IPS DF 6.9 (cell line): ENCODE data around the gene CAMTA1.

Experiments used
- DNase-seq: peaks from one replicate; pipeline ENCODE4 v3.0.0-alpha.2; 2013; ENCODE audit warnings: low read depth, low spot score
- H3K27ac ChIP-seq: one replicate; pipeline ENCODE4 v1.5.1; 2013; ENCODE audit warnings: low read length, control low read depth
- H3K27me3 ChIP-seq: 2 replicates; pipeline ENCODE4 v1.6.1; 2013; ENCODE audit warnings: mild to moderate bottlenecking, low read length; ENCODE audit not compliant: control insufficient read depth, insufficient read depth
- H3K36me3 ChIP-seq: 2 replicates; pipeline ENCODE4 v1.6.1; 2013; ENCODE audit warnings: low read length; ENCODE audit not compliant: control insufficient read depth, insufficient read depth
- H3K4me1 ChIP-seq: 2 replicates; pipeline ENCODE4 v1.6.1; 2013; ENCODE audit warnings: low read length; ENCODE audit not compliant: control insufficient read depth, insufficient read depth
- H3K4me3 ChIP-seq: 2 replicates; pipeline ENCODE4 v1.5.1; 2013; ENCODE audit warnings: mild to moderate bottlenecking, low read length
- H3K9me3 ChIP-seq: 2 replicates; pipeline ENCODE4 v1.6.1; 2013; ENCODE audit warnings: low read length, inconsistent platforms; ENCODE audit not compliant: control insufficient read depth, insufficient read depth
- WGBS: extraction: QIAGEN DNeasy Blood & Tissue Kit; methylation state at CpG from one replicate; pipeline ENCODE4 v1.1.7; 2013; ENCODE audit warnings: mixed read lengths, missing lambda C conversion rate; ENCODE audit not compliant: insufficient read length, insufficient coverage; 5-methylcytosine and 5-hydroxymethylcytosine counted together

Gene CAMTA1

DNA sequence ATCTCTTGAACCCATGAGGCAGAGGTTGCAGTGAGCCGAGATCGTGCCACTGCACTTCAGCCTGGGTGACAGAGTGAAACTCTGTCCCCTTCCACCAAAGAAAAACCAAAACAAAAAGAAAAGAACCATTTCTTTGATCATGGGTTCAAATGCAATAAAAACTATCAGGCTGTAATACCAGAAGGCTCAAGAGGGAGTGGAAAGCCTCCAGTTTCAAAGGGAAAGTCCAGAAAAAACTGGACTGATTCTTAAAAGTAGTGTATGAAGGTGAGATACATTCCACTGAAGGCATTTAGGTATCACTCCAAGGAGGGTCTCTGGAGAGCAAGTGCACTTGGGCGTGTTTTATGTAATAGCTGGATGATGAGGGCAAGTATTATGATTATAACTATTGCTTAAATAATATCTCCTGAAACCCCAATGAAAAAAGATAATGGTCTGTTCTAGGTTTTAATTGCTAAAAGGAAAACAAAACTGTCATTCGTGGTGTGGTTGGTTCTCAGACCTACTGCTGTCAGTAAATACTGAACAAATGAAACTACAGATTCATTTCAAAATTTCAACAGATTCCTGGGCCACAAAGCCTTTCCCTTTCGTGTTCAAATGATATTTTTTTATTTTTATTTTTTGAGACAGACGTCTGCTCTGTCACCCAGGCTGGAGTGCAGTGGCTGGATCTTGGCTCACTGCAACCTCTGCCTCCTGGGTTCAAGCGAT is 6.0 kb upstream of the CAMTA1 start:
- no peak for DNase-seq
- Histone ChIP-seq H3K36me3 (no peaks in the 10 kb centered on the region), H3K4me3 (no peak overlapping the region), H3K27me3 (no peaks in the 10 kb centered on the region), H3K4me1 (no peaks in the 10 kb centered on the region), H3K27ac (no peak overlapping the region), H3K9me3 (no peaks in the 10 kb centered on the region)
- WGBS: no CpG with 5 or more reads among the region's 7 CpGs

DNA sequence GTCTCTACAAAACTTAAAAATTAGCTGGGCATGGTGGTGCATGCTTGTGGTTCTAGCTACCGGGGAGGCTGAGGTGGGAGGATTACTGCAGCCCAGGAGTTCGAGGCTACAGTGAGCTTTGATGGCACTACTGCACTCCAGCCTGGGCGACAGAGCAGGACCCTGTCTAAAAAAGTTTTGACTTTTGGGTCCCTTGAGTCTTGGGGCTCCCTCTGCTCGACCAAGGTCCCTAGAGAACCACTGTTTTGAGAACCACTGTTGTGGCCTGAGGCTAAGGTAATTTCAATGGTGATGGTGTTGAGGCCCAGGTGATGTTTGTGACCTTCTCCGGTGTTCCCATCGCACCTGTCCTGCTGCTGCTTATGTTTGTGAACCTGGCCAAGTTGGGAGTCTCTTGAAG is 3.1 kb upstream of the CAMTA1 start:
- H3K4me3 ChIP-seq: no peak overlapping the region
- H3K9me3 ChIP-seq: no peaks in the 10 kb centered on the region
- H3K36me3 ChIP-seq: no peaks in the 10 kb centered on the region
- no CpG with 5 or more reads among the region's 6 CpGs for WGBS
- no peaks in the 10 kb centered on the region for H3K4me1 ChIP-seq
- H3K27ac ChIP-seq: no peak overlapping the region
- H3K27me3 ChIP-seq: no peaks in the 10 kb centered on the region
- no peak for DNase-seq

DNA sequence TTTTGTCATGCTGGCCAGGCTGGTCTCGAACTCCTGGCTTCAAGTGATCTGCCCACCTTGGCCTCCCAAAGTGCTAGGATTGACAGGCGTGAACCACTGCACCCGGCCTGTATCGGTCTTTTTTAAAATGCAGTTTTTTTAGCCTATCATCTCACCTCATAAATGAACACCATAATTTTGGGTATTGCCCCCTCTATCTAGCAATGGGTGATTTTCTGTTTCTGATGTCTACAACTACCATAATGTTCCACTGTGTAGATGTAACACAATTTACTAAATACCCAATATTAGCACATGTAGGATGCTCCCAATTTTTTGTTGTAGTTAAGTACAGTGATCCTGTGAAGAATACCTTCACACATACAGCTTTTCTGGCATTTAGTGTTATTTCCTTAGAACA is 2.0 kb upstream of the CAMTA1 start:
- H3K4me3 ChIP-seq: no peak overlapping the region; the same call in 1 of the 2 replicates
- DNase-seq: no peak
- no CpG with 5 or more reads among the region's 4 CpGs for WGBS

DNA sequence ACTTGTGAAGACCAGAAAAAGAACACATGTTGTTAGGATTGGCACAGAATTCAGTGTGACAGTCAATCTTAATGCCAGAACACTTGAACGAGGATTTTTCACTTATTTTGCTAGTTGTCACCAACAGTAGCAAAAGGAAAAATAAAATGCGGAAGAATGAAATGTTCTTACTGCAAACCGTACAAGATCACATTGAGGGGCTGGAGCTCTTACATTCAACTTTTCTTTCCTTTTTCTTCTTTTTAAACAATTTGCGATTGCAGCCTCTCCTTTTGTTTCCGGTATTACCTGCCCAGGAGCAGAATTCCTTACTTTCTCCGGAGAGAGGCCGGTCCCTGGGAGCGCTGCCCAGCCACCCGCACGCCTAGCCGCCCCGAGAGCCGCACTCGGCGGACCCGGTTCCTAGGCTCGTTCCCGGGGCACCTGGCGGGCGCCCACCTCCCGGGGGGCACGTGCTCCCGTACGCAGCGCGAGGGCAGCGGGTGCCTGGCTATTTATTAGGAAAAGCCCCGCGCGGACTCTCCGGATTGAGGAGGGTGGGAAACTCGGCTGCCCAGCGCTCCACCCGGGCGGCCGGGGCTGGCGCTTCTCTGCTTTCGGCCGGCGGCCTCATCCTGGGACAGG is 1.2 kb upstream of the CAMTA1 start:
- no peaks in the 10 kb centered on the region for H3K9me3 ChIP-seq
- H3K4me3 ChIP-seq: peak overlapping the region; percentile 81
- H3K27ac ChIP-seq: no peak overlapping the region
- no peaks in the 10 kb centered on the region for H3K27me3 ChIP-seq
- DNase-seq: no peak
- WGBS: no CpG with 5 or more reads among the region's 40 CpGs
- H3K4me1 ChIP-seq: no peaks in the 10 kb centered on the region
- no peaks in the 10 kb centered on the region for H3K36me3 ChIP-seq

More for the DNA sequence above, 2.0 kb upstream of the CAMTA1 start:
- Histone ChIP-seq H3K36me3 (no peaks in the 10 kb centered on the region), H3K4me1 (no peaks in the 10 kb centered on the region), H3K9me3 (no peaks in the 10 kb centered on the region), H3K27ac (no peak overlapping the region), H3K27me3 (no peaks in the 10 kb centered on the region)

DNA sequence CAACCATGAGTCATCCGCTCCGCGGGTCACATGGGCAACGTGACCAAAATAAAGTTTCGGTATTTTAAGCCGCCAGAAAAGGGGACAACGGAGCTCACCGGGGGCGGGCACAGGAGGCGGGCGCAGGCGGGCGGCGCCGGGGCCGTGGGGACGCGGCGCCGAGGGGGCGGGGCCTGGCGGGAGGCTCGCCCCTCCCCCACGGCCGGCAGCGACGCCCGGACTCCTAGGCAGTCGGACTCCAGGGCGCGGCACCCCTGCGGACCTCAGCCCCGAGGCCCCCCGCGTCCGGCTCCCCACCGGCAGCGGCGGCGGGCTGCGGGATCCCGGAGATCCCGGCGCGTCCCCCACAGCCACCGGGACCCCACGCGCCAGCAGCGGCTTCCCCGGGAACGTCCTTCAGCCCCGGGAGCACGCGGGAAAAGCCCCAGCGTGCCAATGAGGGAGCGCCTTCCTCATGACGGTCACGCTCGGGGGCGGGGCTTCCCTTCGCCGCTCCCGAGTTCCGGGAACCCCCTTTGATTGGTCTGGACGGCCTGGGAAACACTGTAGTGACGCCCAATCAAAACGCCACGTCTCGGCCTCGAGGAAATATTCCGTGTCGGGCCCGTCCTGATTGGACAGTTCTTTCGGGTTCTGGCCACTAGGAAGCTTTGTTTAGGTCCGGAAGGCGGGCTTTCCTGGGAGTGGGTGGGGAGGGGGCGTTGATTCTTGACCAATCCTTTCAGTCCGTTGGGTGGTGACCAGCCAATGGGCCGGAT is 515 bp upstream of the CAMTA1 start:
- WGBS: no CpG with 5 or more reads among the region's 79 CpGs
- Histone ChIP-seq H3K36me3 (no peaks in the 10 kb centered on the region), H3K9me3 (no peaks in the 10 kb centered on the region), H3K4me3 (peak overlapping the region; percentile 81), H3K27ac (no peak overlapping the region), H3K4me1 (no peaks in the 10 kb centered on the region), H3K27me3 (no peaks in the 10 kb centered on the region)
- DNase-seq: peak; percentile 100

DNA sequence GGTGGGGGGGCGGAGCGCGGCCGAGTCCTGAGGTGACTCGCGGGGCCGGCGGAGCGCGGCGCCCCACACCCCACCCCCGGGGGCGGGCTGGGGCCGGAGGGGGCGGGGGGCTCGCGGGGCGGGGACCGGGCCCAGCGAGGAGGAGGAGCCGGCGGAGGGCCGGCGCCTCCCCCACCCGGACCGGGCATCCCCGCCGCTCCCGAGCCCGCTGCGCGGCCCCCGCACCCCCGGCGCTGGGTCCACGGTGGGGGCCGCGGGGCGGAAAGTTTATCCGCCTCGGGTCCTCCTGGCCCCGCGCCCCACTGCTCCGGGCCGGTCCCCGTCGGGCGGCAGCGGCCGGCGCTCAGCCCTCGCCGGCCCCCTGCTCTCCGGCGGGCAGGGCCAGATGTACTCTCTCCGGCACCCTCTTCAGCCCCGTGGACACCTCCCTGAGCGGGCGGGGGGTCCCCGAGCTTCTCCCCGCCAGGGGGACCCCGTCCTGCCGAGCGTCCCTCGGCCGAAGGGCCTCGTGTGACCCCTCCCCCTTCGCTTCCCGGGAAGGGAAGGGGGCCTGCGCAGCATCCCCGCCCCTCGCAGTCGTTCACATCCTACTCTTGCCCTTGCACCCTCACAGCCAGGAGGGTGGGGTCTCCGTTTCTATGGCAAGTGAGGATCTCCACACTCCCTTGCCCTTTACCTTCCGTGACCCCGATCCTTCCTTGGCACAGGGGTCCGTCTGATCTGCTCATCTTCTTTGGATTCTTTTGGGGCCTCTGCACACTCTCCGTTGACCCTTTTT is 663 bp downstream of the CAMTA1 start:
- peak overlapping the region; percentile 90 for H3K4me3 ChIP-seq
- H3K36me3 ChIP-seq: no peaks in the 10 kb centered on the region
- H3K27ac ChIP-seq: no peak overlapping the region
- no peaks in the 10 kb centered on the region for H3K27me3 ChIP-seq
- H3K4me1 ChIP-seq: no peaks in the 10 kb centered on the region
- no peaks in the 10 kb centered on the region for H3K9me3 ChIP-seq
- WGBS: no CpG with 5 or more reads among the region's 78 CpGs
- DNase-seq: no peak

DNA sequence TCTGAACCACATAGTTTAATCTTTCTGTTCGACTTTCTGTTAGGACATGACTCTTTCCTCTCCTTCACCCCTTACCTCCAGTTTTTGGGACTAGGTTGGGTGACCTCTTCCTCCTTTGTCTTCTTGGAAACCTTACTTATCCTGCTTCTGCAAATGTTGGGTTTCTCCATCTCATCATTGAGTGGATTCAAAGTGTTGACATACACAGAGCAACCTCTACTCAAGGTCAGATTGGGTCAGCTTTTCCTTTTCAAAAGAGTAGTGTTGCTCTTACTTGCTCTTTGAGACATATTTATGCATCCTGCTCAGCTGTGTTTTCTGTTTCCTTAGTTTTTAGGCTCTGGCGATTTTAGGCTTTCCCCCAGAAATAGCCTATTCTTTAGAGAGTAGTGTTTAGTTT is 3.7 kb downstream of the CAMTA1 start:
- no CpG with 5 or more reads among the region's 2 CpGs for WGBS
- H3K4me1 ChIP-seq: no peaks in the 10 kb centered on the region
- no peaks in the 10 kb centered on the region for H3K9me3 ChIP-seq
- no peaks in the 10 kb centered on the region for H3K36me3 ChIP-seq
- no peak overlapping the region for H3K27ac ChIP-seq
- H3K4me3 ChIP-seq: no peak overlapping the region
- DNase-seq: no peak
- no peaks in the 10 kb centered on the region for H3K27me3 ChIP-seq

DNA sequence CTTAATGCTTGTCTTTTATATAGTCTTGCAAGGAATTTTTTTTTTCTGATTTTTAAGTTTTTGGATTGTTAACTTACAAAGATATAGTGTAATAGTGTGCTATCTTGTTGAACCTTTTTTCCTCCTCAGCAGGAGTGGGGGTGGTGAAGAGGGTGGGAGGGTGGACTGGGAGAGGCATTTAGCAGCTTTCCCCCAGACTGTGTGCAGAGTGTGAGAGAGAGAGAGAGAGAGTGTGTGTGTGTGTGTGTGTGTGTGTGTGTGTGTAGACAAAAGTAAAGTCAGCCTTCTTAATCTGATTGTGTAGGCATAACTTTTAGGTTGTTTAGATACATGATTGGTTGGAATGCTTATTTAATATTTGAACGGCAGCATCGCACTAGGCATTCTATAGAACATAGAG is 4.9 kb downstream of the CAMTA1 start:
- H3K4me1 ChIP-seq: no peaks in the 10 kb centered on the region
- DNase-seq: no peak
- H3K27me3 ChIP-seq: no peaks in the 10 kb centered on the region
- no peaks in the 10 kb centered on the region for H3K9me3 ChIP-seq
- H3K36me3 ChIP-seq: no peaks in the 10 kb centered on the region
- no peak overlapping the region for H3K4me3 ChIP-seq
- no CpG with 5 or more reads among the region's 2 CpGs for WGBS
- H3K27ac ChIP-seq: no peak overlapping the region

DNA sequence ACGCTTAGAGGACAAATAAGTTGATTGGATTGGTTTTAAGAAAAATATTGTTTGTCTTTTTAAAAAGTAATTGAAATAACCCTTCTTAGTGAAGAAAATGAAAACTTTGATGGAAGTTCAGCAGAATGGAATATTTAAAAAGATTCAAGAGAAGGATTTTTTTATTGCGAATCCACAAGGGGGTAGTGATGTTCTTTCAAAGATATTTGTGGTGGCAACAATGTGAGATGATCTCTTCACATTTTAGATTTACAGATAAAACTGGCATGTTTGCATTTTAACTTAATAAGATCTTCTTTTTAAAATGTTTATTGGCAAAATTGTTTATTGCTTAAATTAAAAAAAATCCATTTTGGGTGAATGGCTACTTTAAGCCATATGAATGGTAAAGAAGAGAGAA is 8.9 kb downstream of the CAMTA1 start:
- Histone ChIP-seq H3K9me3 (no peaks in the 10 kb centered on the region), H3K4me3 (no peak overlapping the region), H3K36me3 (no peaks in the 10 kb centered on the region), H3K4me1 (no peaks in the 10 kb centered on the region), H3K27ac (no peak overlapping the region), H3K27me3 (no peaks in the 10 kb centered on the region)
- no peak for DNase-seq
- WGBS: no CpG with 5 or more reads among the region's 2 CpGs

DNA sequence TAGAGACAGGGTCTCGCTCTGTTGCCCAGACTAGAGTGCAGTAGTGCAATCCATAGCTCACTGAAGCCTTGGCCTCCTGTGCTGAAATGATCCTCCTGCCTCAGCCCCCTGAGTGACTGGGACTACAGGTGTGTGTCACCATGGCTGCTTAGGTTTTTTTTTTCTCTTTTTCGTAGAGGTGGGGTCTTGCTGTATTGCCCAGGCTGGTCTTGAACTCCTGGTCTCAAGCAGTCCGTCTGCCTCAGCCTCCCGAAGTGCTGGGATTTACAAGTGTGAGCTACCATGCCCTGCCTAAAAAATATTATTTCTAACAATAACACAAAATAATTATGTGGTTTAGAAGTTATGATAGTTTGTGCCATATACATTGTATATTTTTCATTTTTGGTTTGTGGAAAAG is 9.9 kb downstream of the CAMTA1 start:
- no peak overlapping the region for H3K27ac ChIP-seq
- no peak for DNase-seq
- H3K36me3 ChIP-seq: no peaks in the 10 kb centered on the region
- H3K4me3 ChIP-seq: no peak overlapping the region
- H3K9me3 ChIP-seq: no peaks in the 10 kb centered on the region
- H3K27me3 ChIP-seq: no peaks in the 10 kb centered on the region
- no peaks in the 10 kb centered on the region for H3K4me1 ChIP-seq
- WGBS: no CpG with 5 or more reads among the region's 4 CpGs
